Neural cell (in vitro differentiated cells): ENCODE results near the gene POMT2. TPM values are rescaled to one million over a fixed set of nuclear protein-coding genes. Genes with fewer than 3 reads are reported as not detected.

Source experiments
- H2AFZ ChIP-seq: fragments of 200-600, 300-800 bp; sonication (generic), shearing (Covaris generic); 2 replicates; pipeline ENCODE4 v1.6.0; 2014; ENCODE audit warnings: low read depth, mild to moderate bottlenecking, antibody characterized with exemption, low read length, moderate library complexity
- H3F3A ChIP-seq: fragments of 200-600 bp; shearing (Covaris generic); 2 replicates; pipeline ENCODE4 v1.6.1; 2016; ENCODE audit warnings: mild to moderate bottlenecking, moderate library complexity, mixed read lengths, antibody characterized with exemption, low read length; ENCODE audit not compliant: insufficient read depth, poor library complexity, severe bottlenecking
- H3K27ac ChIP-seq: fragments of 200-600, 300-800 bp; sonication (generic), shearing (Covaris generic); 2 replicates; pipeline ENCODE4 v1.5.1; 2014; ENCODE audit warnings: mild to moderate bottlenecking, low read length, moderate library complexity
- H3K27me3 ChIP-seq: fragments of 300-800, 200-600 bp; sonication (generic), shearing (Covaris generic); 2 replicates; pipeline ENCODE4 v1.6.0; 2014; ENCODE audit warnings: mild to moderate bottlenecking, low read depth, low read length, moderate library complexity; ENCODE audit not compliant: insufficient read depth
- H3K36me3 ChIP-seq: fragments of 300-800, 200-600 bp; sonication (generic), shearing (Covaris generic); 2 replicates; pipeline ENCODE4 v1.5.1; 2014; ENCODE audit warnings: mild to moderate bottlenecking, antibody characterized with exemption, low read length, moderate library complexity; ENCODE audit not compliant: insufficient read depth
- H3K4me2 ChIP-seq: fragments of 300-800, 200-600 bp; sonication (generic), shearing (Covaris generic); 2 replicates; pipeline ENCODE4 v1.6.0; 2014; ENCODE audit warnings: mild to moderate bottlenecking, low read length
- H3K4me3 ChIP-seq: fragments of 300-800, 200-600 bp; sonication (generic), shearing (Covaris generic); 2 replicates; pipeline ENCODE4 v1.5.1; 2014; ENCODE audit warnings: mild to moderate bottlenecking, low read length, moderate library complexity
- H3K79me2 ChIP-seq: fragments of 200-600 bp; shearing (Covaris generic); replicated peaks from 2 replicates; pipeline ENCODE4 v1.6.0; 2014; ENCODE audit warnings: mild to moderate bottlenecking, low read length, moderate library complexity; ENCODE audit not compliant: insufficient read depth
- H3K9ac ChIP-seq: fragments of 300-800, 200-600 bp; sonication (generic), shearing (Covaris generic); 2 replicates; pipeline ENCODE4 v1.6.1; 2016; ENCODE audit warnings: mild to moderate bottlenecking, low read length, mixed read lengths
- H3K9me2 ChIP-seq: fragments of 200-600 bp; shearing (Covaris generic); 2 replicates; pipeline ENCODE4 v1.6.1; 2016; ENCODE audit warnings: mild to moderate bottlenecking, low read length, mixed read lengths; ENCODE audit not compliant: insufficient read depth
- H3K9me3 ChIP-seq: fragments of 200-600, 300-800 bp; sonication (generic), shearing (Covaris generic); 2 replicates; pipeline ENCODE4 v1.6.1; 2016; ENCODE audit warnings: mild to moderate bottlenecking, mixed run types, low read length, moderate library complexity, mixed read lengths
- H4K20me1 ChIP-seq: fragments of 200-600 bp; shearing (Covaris generic); 2 replicates; pipeline ENCODE4 v1.6.1; 2016; ENCODE audit warnings: mild to moderate bottlenecking, mixed run types; ENCODE audit not compliant: insufficient read depth
- CTCF ChIP-seq: fragments of 450-650 bp; IDR thresholded peaks from 2 replicates; pipeline ENCODE4 v1.5.1; 2014; ENCODE audit warnings: antibody characterized with exemption, mild to moderate bottlenecking, moderate library complexity; ENCODE audit not compliant: poor library complexity, severe bottlenecking
- EP300 ChIP-seq: fragments of 450-650 bp; conservative IDR thresholded peaks from 2 replicates; pipeline ENCODE4 v1.6.1; 2014; ENCODE audit warnings: antibody characterized with exemption, mild to moderate bottlenecking, moderate library complexity; ENCODE audit not compliant: poor library complexity, severe bottlenecking
- EZH2 ChIP-seq: fragments of 200-600, 300-800 bp; shearing (Covaris generic), sonication (generic); IDR thresholded peaks from 2 replicates; pipeline ENCODE4 v1.6.1; 2014; ENCODE audit warnings: antibody characterized with exemption, low read length, borderline replicate concordance, mild to moderate bottlenecking; ENCODE audit not compliant: insufficient read depth, poor library complexity, severe bottlenecking
- MXI1 ChIP-seq: fragments of 450-650 bp; conservative IDR thresholded peaks from 2 replicates; pipeline ENCODE4 v1.6.1; 2014; ENCODE audit warnings: antibody characterized with exemption, mild to moderate bottlenecking; ENCODE audit not compliant: poor library complexity, severe bottlenecking
- POLR2AphosphoS5 ChIP-seq: IDR thresholded peaks from 2 replicates; pipeline ENCODE4 v1.6.1; 2012
- RAD21 ChIP-seq: fragments of 450-650 bp; conservative IDR thresholded peaks from 2 replicates; pipeline ENCODE4 v1.6.1; 2014; ENCODE audit warnings: antibody characterized with exemption, mild to moderate bottlenecking, moderate library complexity
- SMC3 ChIP-seq: fragments of 450-650 bp; conservative IDR thresholded peaks from 2 replicates; pipeline ENCODE4 v1.6.1; 2014; ENCODE audit warnings: antibody characterized with exemption, mild to moderate bottlenecking, moderate library complexity; ENCODE audit not compliant: poor library complexity
- TAF1 ChIP-seq: IDR thresholded peaks from 2 replicates; pipeline ENCODE4 v1.6.1; 2012; ENCODE audit warnings: low read depth
- polyA plus RNA-seq: library from polyadenylated mRNA; depleted of rRNA; stranded (reverse); fragments of >200 nt; gene quantifications from 2 replicates; pipeline ENCODE4 v1.2.3, GENCODE V29; 2014
- TF ChIP-seq, protein P1 (sequence below): IDR thresholded peaks from 2 replicates; pipeline ENCODE4 v1.6.1; 2012; ENCODE audit warnings: borderline replicate concordance

Gene POMT2
- polyA plus RNA-seq, 1 donor from 2014 or later: 9.6 TPM

DNA sequence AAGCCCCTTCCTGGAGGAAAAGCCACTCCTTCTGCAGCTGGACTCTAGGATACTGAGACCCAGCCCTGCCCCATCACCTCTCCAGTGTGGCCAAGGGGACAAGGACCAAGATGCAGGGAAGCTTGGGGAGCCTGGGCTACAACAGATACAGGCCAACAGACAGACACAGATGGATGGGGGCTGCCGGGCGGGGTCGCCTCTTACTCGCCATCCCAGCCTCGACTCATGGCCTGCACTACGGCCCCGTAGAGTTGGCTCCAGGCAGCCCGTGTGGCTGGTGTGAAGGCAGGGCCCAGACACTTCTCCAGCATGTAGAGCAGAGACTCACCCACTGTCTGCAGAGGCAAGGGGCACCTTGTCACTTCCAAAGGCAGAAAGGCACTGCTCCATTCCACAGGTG lies 54.3 kb downstream of the POMT2 start:
- H2AFZ ChIP-seq: no peak overlapping the region
- H3K4me3 ChIP-seq: no peak overlapping the region
- H3K36me3 ChIP-seq: no peaks in the 10 kb centered on the region
- no peak overlapping the region for H3K9ac ChIP-seq
- H3F3A ChIP-seq: no peaks in the 10 kb centered on the region
- peaks cover 38% of the 10 kb centered on the region for H3K27me3 ChIP-seq
- no peaks in the 10 kb centered on the region for H3K79me2 ChIP-seq
- no peaks in the 10 kb centered on the region for H3K9me2 ChIP-seq
- no peak overlapping the region for H3K27ac ChIP-seq
- no peak for TF ChIP-seq SMC3
- H3K4me2 ChIP-seq: no peak overlapping the region
- H3K9me3 ChIP-seq: no peaks in the 10 kb centered on the region
- H4K20me1 ChIP-seq: no peaks in the 10 kb centered on the region

GRCh38 chr14:77265561-77266335 lies 54.9 kb downstream of the POMT2 start:
- Histone ChIP-seq H3K4me2 (no peak overlapping the region), H2AFZ (no peak overlapping the region), H3K9me3 (no peaks in the 10 kb centered on the region), H3K27ac (no peak overlapping the region), H3F3A (no peaks in the 10 kb centered on the region), H4K20me1 (no peaks in the 10 kb centered on the region), H3K9ac (no peak overlapping the region), H3K4me3 (no peak overlapping the region), H3K9me2 (no peaks in the 10 kb centered on the region), H3K36me3 (no peaks in the 10 kb centered on the region), H3K79me2 (no peaks in the 10 kb centered on the region), H3K27me3 (peaks cover 32% of the 10 kb centered on the region)
- TF ChIP-seq, protein P1, sequence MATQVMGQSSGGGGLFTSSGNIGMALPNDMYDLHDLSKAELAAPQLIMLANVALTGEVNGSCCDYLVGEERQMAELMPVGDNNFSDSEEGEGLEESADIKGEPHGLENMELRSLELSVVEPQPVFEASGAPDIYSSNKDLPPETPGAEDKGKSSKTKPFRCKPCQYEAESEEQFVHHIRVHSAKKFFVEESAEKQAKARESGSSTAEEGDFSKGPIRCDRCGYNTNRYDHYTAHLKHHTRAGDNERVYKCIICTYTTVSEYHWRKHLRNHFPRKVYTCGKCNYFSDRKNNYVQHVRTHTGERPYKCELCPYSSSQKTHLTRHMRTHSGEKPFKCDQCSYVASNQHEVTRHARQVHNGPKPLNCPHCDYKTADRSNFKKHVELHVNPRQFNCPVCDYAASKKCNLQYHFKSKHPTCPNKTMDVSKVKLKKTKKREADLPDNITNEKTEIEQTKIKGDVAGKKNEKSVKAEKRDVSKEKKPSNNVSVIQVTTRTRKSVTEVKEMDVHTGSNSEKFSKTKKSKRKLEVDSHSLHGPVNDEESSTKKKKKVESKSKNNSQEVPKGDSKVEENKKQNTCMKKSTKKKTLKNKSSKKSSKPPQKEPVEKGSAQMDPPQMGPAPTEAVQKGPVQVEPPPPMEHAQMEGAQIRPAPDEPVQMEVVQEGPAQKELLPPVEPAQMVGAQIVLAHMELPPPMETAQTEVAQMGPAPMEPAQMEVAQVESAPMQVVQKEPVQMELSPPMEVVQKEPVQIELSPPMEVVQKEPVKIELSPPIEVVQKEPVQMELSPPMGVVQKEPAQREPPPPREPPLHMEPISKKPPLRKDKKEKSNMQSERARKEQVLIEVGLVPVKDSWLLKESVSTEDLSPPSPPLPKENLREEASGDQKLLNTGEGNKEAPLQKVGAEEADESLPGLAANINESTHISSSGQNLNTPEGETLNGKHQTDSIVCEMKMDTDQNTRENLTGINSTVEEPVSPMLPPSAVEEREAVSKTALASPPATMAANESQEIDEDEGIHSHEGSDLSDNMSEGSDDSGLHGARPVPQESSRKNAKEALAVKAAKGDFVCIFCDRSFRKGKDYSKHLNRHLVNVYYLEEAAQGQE: no peak
- TF ChIP-seq EP300 (no peak), POLR2AphosphoS5 (no peak), TAF1 (no peak), RAD21 (no peak), SMC3 (no peak), CTCF (no peak), EZH2 (no peak), MXI1 (no peak)
